A172 (cell line): Measurements from ENCODE around the gene PLXNC1. TPM values are rescaled to one million over a fixed set of nuclear protein-coding genes. Genes with fewer than 3 reads are reported as not detected.

ENCODE experiments used
- DNase-seq: peaks from one replicate; pipeline ENCODE4 v3.0.0-alpha.2; 2015; ENCODE audit warnings: low spot score
- total RNA-seq: library from RNA; depleted of rRNA; stranded (reverse); fragments of >200 nt; shearing (Covaris generic); gene quantifications from 2 replicates; pipeline ENCODE4 v1.2.3, GENCODE V29; 2014

PLXNC1 gene
- total RNA-seq, 1 experiment from 2014 or later: 0.07 TPM

- no peak for DNase-seq
These were observed 204.8 kb downstream of the PLXNC1 start for GRCh38 chr12:94353130-94353529.
